Measurements from ENCODE around the gene VPS16.
"Not testable (repeated sequence)": the region's sequence is repeated elsewhere in the genome, so short reads cannot be mapped to it uniquely, and the experiment has no call there.

The VPS16 gene

GRCh38 chr20:2892376-2892775 lies 51.8 kb downstream of the VPS16 start:
- H3K4me3 ChIP-seq (ENCODE audit: control insufficient read depth, low read depth, low read length), result no peak overlapping the region
- no peak for DNase-seq (ENCODE audit: low read depth)
- TF ChIP-seq CTCF (IDR thresholded peaks at IDR 0.05; ENCODE audit: control insufficient read depth, insufficient read depth, low read depth, low read length, missing control alignments), result no peak

DNA sequence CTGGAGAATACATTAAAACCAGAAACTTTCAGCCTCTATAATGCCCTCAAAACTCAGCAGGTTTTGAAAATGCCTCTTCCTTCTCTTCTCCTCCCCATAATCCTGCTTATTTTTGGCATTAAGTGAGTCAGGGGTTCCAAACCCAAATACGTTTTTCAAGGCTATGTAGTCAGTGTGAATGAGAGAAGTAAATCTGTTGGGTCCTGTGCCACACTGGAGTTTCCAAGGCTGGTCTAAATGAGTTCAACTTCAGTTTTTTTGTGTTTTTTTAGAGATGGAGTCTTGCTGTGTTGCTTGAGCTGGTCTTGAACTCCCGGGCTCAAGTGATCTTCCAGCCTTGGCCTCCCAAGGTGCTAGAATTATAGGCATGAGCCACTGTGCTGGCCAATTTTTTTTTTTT lies 53.7 kb downstream of the VPS16 start:
- no peak for TF ChIP-seq CTCF (IDR thresholded peaks at IDR 0.05; ENCODE audit: control insufficient read depth, insufficient read depth, low read depth, low read length, missing control alignments)
- DNase-seq (ENCODE audit: low read depth), result no peak
- no peak overlapping the region for H3K4me3 ChIP-seq (ENCODE audit: control insufficient read depth, low read depth, low read length)

GRCh38 chr20:2895154-2895553 lies 54.6 kb downstream of the VPS16 start:
- H3K4me3 ChIP-seq (ENCODE audit: control insufficient read depth, low read depth, low read length); DNase-seq (ENCODE audit: low read depth): not testable (repeated sequence)

- no peak overlapping the region for H3K4me3 ChIP-seq (ENCODE audit: control insufficient read depth, low read depth, low read length)
- no peak for TF ChIP-seq CTCF (IDR thresholded peaks at IDR 0.05; ENCODE audit: control insufficient read depth, insufficient read depth, low read depth, low read length, missing control alignments)
- DNase-seq (ENCODE audit: low read depth), result no peak
Measured at GRCh38 chr20:2899243-2899642, 58.7 kb downstream of the VPS16 start.

DNA sequence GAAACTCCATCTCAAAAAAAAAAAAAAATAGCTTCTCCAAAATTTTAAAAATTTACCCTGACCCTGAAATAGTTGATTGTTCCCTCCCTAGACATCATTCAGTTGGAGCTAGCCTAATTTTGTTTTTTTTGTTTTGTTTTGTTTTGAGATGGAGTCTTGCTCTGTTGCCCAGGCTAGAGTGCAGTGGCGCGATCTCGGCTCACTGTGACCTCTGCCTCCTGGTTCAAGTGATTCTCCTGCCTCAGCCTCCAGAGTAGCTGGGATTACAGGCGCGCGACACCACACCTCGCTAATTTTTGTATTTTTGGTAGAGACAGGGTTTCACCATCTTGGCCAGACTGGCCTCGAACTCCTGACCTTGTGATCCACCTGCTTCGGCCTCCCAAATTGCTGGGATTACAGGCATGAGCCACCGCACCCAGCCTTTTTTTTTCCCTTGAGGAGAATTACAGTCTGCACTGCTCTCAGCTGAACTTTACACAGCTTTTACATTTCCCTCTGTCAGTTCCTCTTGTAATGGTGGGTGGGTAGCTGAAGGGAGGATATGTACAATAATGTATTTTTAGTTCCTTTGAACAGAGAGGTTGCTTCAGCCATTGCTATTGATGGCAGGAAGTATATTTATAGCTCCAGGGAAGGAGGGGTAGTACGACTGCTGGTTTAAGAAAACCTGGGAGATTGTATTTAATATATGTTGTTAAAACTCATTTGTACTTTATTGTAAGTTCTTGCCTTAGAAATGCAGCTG lies 60.5 kb downstream of the VPS16 start:
- no peak for DNase-seq (ENCODE audit: low read depth)
- no peak for TF ChIP-seq CTCF (IDR thresholded peaks at IDR 0.05; ENCODE audit: control insufficient read depth, insufficient read depth, low read depth, low read length, missing control alignments)
- no peak overlapping the region for H3K4me3 ChIP-seq (ENCODE audit: control insufficient read depth, low read depth, low read length)

- no peak for TF ChIP-seq CTCF (IDR thresholded peaks at IDR 0.05; ENCODE audit: control insufficient read depth, insufficient read depth, low read depth, low read length, missing control alignments)
- no peak overlapping the region for H3K4me3 ChIP-seq (ENCODE audit: control insufficient read depth, low read depth, low read length)
- no peak for DNase-seq (ENCODE audit: low read depth)
Measured at GRCh38 chr20:2902291-2902690, 61.7 kb downstream of the VPS16 start.

- DNase-seq (ENCODE audit: low read depth), result no peak
- TF ChIP-seq CTCF (IDR thresholded peaks at IDR 0.05; ENCODE audit: control insufficient read depth, insufficient read depth, low read depth, low read length, missing control alignments), result no peak
- no peak overlapping the region for H3K4me3 ChIP-seq (ENCODE audit: control insufficient read depth, low read depth, low read length)
Measured at GRCh38 chr20:2902818-2903217, 62.3 kb downstream of the VPS16 start.

Measured in AG09309 (cell line).